Suprapubic skin (tissue), 3 donors: ENCODE data around the gene PTCH1.

Experiments
- POLR2A ChIP-seq, 2 donors: fragments of 450-650 bp; IDR thresholded peaks; one replicate each; pipeline ENCODE4 v1.6.1; 2017; ENCODE audit warnings: antibody characterized with exemption in 2 of 2, mild to moderate bottlenecking in 2 of 2, moderate library complexity in 2 of 2
- TF ChIP-seq, protein P1 (sequence below), 2 donors: fragments of 200-600 bp in 1 of 2; fragments of 450-650 bp in 1 of 2; sonication (generic) in 1 of 2; IDR thresholded peaks; one replicate each; pipeline ENCODE4 v1.5.1; 2016 to 2019; ENCODE audit warnings: antibody characterized with exemption in 2 of 2, mild to moderate bottlenecking in 1 of 2, moderate library complexity in 1 of 2

DNA sequence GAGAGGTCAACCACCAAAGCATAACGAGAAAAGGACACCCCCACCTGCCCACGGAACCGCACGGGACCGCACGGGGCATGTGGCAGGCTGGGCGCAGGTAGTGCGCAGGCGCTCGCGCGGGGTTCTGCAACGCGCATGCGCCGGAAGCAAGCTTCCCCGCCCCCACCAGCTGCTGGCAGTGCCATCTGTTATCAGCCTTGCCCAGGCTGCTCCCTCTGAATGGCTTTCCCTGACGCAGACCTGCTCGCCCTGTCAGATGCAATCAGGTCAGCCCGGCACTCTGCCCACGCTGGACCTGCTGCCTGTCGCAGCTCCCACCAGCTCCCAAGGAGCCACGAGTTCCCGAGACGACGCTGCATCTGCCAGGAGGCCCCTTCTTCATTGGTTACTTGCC is 22.8 kb downstream of the PTCH1 start:
- TF ChIP-seq, protein P1, sequence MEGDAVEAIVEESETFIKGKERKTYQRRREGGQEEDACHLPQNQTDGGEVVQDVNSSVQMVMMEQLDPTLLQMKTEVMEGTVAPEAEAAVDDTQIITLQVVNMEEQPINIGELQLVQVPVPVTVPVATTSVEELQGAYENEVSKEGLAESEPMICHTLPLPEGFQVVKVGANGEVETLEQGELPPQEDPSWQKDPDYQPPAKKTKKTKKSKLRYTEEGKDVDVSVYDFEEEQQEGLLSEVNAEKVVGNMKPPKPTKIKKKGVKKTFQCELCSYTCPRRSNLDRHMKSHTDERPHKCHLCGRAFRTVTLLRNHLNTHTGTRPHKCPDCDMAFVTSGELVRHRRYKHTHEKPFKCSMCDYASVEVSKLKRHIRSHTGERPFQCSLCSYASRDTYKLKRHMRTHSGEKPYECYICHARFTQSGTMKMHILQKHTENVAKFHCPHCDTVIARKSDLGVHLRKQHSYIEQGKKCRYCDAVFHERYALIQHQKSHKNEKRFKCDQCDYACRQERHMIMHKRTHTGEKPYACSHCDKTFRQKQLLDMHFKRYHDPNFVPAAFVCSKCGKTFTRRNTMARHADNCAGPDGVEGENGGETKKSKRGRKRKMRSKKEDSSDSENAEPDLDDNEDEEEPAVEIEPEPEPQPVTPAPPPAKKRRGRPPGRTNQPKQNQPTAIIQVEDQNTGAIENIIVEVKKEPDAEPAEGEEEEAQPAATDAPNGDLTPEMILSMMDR (IDR thresholded peaks at IDR 0.05): no peak
- TF ChIP-seq POLR2A (IDR thresholded peaks at IDR 0.05): no peak
